Vagina (tissue), 2 donors: Measurements from ENCODE around the gene VPS13C.

Source experiments
- POLR2AphosphoS5 ChIP-seq, 2 donors: sonication (generic); formaldehyde crosslinking; IDR thresholded peaks; one replicate each; pipeline ENCODE4 v1.9.0; 2017; ENCODE audit warnings: antibody characterized with exemption in 2 of 2, mild to moderate bottlenecking in 2 of 2, low read depth in 1 of 2; ENCODE audit not compliant: insufficient read depth in 1 of 2
- TF ChIP-seq, protein P1 (sequence below), 3 experiments: fragments of 450-650 bp in 2 of 3; fragments of 200-600 bp in 1 of 3; sonication (generic) in 1 of 3; IDR thresholded peaks; one replicate each; pipeline ENCODE4 v1.5.1; 2017 to 2019; ENCODE audit warnings: antibody characterized with exemption in 3 of 3, mild to moderate bottlenecking in 2 of 3, moderate library complexity in 2 of 3

DNA sequence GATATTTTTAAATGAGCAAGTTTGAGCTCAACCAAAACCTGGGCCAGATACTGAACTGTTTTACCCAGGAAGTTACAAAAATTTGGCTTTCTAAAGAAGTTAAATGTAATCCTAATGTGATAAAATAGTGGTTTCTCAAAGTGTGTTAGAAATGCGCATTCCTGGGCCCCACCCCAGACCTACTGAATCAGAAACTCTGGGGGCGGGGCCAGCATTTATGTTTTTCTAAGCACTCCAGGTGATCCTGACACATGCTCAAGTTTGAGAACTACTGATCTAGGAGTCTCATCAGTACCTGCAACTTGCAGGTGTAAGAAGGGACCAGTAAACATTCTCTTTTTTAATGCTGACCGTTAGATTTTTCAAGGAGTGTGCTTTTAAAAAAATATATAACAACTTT is 190.6 kb downstream of the VPS13C start:
- TF ChIP-seq, protein P1, sequence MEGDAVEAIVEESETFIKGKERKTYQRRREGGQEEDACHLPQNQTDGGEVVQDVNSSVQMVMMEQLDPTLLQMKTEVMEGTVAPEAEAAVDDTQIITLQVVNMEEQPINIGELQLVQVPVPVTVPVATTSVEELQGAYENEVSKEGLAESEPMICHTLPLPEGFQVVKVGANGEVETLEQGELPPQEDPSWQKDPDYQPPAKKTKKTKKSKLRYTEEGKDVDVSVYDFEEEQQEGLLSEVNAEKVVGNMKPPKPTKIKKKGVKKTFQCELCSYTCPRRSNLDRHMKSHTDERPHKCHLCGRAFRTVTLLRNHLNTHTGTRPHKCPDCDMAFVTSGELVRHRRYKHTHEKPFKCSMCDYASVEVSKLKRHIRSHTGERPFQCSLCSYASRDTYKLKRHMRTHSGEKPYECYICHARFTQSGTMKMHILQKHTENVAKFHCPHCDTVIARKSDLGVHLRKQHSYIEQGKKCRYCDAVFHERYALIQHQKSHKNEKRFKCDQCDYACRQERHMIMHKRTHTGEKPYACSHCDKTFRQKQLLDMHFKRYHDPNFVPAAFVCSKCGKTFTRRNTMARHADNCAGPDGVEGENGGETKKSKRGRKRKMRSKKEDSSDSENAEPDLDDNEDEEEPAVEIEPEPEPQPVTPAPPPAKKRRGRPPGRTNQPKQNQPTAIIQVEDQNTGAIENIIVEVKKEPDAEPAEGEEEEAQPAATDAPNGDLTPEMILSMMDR (IDR thresholded peaks at IDR 0.05) = no peak
- no peak for TF ChIP-seq POLR2AphosphoS5 (IDR thresholded peaks at IDR 0.05; ENCODE audit: insufficient read depth in 1 of 2, low read depth in 1 of 2)
